CD4-positive, alpha-beta T cell treated with Interleukin-17A for 1 hour (primary cell): ENCODE data around the gene GTF3C1.
A peak's percentile ranks its signal among the peaks of the same experiment; 100 is the strongest.
"Not testable (repeated sequence)": the region's sequence is repeated elsewhere in the genome, so short reads cannot be mapped to it uniquely, and the experiment has no call there.

Experiments used
- DNase-seq: peaks from one replicate; pipeline ENCODE4 v3.0.0-alpha.2; 2020

The GTF3C1 gene

DNA sequence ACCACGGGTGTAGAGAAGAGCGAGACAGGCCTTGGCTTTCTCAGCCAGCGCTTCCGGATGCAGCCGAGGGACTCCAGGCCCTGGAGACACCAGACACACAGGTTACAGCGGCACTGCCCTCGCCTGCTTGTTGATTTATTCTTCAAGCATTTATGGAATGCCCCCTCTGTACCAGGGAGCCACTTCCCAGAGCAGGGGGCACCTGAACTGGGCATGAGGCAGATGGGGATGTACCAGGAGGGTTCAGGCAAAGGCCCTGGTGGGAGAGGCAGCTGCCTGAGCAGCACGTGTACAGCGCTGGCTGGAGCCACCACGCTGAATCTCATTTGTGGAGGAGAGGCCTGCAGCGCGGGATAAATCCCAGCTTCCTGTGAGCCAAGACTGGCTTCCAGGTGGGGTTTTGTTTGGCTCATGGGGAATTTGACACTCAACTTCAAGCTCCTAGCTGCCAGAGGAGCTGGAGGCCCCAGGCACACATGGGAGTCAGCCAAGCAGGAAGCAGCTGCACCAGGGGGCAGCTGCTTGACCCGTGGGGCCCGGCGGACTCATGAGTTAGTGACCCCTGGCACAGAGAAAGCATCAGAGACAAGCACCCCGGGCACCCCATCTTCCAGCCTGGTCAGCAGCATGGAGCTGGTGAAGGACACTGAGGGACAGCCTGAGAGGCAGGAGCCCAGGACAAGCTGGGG lies 88.1 kb downstream of the GTF3C1 start:
- DNase-seq, result no peak

- no peak for DNase-seq
These were observed 88.8 kb downstream of the GTF3C1 start for GRCh38 chr16:27460663-27461482.

GRCh38 chr16:27460213-27460612 lies 89.5 kb downstream of the GTF3C1 start:
- no peak for DNase-seq

- DNase-seq, result no peak
These were observed 90.6 kb downstream of the GTF3C1 start for GRCh38 chr16:27458987-27459688.

- no peak for DNase-seq
These were observed 91.5 kb downstream of the GTF3C1 start for GRCh38 chr16:27458258-27458657.

DNA sequence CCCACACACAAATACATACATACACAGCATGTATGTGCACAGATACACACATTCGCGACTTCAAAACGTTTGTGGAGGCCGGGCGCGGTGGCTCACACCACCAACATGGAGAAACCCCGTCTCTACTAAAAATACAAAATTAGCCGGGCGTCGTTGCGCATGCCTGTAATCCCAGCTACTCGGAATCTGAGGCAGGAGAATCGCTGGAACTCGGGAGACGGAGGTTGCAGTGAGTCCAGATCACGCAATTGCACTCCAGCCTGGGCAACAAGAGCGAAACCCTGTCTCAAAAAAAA lies 92.2 kb downstream of the GTF3C1 start:
- not testable (repeated sequence) for DNase-seq

DNA sequence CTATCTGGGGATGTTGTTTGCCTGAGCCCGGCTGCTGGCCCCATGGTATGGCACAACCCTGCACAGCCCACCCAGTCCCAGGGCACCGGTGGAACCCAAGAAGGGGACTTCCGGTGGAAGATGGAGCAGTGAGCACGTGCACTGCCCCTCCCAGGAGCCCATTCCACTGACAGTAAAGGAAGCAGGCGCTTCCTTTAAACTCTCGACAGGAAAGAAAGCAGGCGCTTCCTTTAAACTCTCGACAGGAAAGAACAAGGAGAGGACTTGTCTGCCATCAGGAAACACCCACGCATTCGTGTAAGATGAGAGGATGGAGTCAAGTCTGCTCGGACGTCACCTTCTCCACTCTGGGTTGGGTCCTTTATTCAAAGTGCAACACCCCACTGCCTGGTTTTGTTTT lies 94.0 kb downstream of the GTF3C1 start:
- peak; percentile 27 for DNase-seq

DNA sequence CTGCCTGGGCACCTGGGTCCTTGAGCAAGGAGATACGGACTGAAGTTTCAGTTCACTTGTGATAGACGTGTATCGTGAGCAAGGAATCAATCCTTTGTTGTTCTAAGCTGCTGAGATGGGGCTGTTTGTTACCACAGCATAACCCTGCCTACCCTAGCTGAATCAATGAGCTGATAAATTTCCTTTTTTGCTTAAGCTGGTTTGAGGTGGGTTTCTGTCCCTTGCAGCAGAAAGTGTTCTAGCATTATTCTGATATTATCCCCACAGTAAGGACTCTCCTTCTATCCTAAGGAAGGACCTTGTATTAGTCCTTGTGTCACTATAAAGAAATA lies 96.3 kb downstream of the GTF3C1 start:
- no peak for DNase-seq

DNA sequence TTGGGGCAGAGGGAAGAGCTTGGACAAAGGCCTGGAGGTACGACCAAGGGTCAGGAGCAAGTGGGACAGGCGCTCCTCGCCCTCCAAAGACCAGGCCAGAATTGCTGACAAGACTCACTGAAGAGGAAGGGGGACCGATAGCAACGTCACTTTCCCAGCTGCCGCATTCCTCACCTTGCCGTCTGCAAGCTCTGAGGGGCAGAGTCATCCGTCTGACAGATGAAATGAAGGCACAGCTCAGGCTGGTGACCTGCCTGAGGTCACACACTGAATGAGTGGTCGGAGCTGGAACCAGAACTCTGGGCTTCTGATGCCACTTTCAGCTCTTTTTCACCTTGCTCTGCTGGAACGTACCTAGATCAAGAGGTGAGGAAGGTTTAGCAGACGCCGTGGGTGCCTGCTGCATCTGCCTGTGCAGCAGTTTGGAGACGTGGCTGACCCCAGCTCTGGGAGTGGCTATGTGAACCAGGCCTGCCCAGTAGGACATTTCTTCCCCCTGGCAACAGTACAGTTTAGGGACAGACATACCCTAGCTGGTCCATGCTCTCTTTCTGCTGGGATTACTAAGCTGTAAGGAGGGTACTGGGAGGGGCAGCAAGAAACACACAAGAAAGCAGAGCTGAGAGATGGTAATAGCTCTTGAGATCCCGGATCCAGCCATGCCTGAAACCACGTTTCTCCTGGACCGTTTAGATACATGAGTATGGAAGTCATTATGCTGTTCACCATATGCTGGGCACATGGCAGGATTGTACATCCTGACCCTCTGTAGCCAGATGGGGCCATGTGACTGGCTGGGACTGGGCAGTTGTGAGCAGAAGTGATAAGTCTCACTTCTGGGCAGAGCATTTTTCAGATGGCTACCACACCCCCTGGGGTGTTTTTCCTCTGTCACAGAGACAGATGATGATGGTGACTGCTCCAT lies 96.9 kb downstream of the GTF3C1 start:
- DNase-seq, result no peak

GRCh38 chr16:27450196-27450549 lies 99.5 kb downstream of the GTF3C1 start:
- no peak for DNase-seq

DNA sequence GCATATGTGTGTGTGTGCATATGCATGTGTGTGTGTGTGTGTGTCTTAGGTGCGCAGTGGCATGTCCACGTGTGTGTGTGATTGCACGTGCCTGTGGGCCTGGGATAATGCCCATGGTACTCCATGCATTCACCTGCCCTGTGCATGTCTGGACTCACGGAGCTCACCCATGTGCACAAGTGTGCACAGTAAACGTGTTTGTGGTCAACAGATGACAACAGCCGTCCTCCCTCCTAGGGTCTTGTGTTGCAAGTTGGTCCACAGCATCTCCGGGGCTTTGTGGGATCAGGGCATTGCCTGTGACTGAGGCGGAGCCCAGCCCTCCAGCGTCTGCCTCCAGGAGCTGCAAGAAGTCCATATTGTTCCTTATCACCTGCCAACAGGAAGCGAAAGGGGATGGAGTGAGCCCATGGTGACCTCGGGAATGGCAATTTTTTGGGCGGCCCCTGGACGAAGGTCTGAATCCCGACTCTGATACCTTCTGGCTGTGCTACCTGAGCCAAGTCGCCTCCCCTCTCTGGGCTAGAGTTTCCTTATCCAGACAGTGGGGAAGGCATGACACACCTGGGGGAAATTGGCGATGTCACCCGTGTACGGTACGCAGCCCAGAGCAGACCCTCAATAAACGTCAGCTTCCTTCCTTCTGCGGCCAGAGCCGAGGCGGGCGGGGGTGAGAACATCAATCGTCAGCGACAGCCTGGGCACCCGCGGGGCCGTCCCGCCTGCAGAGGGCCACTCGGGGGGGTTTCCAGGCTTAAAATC lies 100.1 kb downstream of the GTF3C1 start:
- DNase-seq, result peak; percentile 90

DNA sequence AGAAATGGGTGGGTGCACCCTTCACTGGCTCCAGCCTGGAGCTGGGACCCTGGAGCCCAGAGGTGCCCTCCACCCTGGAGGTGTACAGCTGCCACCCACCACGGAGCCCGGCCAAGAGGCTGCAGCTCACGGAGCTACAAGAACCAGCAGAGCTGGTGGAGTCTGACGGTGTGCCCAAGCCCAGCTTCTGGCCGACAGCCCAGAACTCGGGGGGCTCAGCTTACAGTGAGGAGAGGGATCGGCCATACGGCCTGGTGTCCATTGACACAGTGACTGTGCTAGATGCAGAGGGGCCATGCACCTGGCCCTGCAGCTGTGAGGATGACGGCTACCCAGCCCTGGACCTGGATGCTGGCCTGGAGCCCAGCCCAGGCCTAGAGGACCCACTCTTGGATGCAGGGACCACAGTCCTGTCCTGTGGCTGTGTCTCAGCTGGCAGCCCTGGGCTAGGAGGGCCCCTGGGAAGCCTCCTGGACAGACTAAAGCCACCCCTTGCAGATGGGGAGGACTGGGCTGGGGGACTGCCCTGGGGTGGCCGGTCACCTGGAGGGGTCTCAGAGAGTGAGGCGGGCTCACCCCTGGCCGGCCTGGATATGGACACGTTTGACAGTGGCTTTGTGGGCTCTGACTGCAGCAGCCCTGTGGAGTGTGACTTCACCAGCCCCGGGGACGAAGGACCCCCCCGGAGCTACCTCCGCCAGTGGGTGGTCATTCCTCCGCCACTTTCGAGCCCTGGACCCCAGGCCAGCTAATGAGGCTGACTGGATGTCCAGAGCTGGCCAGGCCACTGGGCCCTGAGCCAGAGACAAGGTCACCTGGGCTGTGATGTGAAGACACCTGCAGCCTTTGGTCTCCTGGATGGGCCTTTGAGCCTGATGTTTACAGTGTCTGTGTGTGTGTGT lies 100.9 kb downstream of the GTF3C1 start:
- no peak for DNase-seq

DNA sequence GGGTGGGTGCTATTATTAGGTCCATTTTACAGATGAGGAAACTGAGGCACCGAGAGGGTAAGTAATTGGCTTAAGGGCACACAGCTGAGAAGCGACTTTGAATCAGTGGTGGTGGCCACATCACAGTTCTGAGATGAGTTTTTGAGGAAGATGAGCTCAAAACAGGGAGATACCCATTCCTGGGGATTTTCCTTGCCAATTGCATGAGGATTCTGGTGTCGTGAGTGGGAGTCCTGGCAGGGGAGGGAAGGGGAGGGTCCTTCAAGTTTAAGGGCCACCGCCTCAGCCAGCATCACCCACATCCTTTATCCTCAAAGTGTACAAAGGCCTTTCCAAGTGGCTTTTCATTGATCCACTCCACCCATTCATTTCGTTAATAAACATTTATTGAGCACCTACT lies 102.4 kb downstream of the GTF3C1 start:
- no peak for DNase-seq

DNA sequence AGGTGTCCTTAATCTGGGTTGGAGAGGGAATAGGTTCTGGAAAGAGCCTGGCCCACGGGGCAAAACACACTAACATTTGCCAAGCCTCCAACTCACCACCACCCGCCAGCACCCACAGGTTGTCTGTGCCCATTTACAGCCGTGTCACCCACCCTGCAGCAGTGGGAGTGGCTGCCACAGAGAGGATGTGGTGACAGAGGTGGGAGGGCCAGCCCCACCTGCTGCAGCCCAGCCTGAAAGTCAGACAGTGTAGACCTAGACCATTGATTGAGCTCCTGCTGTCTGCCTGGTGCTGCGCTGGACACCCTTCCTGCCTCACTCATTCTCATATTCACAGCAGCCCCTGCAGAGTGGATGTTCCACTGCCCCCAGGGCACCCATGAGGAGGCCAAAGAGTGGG lies 103.0 kb downstream of the GTF3C1 start:
- peak; percentile 89 for DNase-seq

DNA sequence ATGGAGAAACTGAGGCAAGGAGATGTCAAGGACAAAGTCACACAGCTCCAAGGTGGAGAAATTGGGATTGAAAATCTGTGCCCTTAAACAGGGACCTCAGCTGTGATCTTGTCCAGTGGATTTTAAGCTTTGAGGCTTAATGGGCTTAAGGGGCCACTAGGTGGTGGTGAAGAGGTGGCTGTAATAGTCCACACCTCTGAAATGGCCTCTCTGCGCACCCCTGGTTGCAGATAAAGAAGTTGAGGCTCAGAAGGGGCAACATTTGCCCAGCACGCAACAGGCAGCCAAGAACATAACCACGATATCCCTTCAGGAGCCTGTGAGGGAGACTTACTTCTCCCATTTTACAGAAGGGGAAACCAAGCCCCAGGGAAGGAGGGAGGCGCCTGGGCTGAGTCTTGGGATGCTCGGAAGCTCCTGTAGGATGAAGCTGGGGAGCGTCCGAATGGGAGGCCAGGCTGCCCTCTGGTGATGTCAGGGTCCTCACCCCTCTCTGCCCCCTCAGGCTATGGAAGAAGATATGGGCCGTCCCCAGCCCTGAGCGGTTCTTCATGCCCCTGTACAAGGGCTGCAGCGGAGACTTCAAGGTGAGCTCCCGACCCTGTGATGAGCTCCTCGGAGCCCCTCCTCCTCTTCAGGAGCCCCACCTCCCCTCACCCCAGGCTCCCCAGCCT lies 104.1 kb downstream of the GTF3C1 start:
- DNase-seq, result no peak

- no peak for DNase-seq
These were observed 105.2 kb downstream of the GTF3C1 start for GRCh38 chr16:27444470-27444869.

GRCh38 chr16:27444015-27444414 lies 105.7 kb downstream of the GTF3C1 start:
- DNase-seq, result no peak

DNA sequence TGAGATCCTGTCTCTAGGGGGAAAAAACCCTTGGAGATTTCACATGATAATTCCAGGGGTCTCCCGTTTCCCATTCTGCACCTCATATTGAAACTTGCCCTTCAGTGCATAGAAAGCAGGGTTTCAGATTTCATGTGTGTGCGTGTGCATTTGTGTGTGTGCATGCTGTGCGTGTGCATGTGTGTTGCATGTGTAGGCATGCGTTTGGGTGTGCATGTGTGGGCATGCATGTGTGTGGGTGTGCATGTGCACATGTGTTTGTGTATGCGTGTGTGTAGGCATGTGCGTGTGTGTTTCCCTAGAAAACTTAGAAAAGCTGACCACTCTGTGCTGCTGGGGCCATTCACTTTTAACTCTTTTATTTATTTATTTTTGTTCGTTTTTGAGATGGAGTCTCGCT lies 107.7 kb downstream of the GTF3C1 start:
- no peak for DNase-seq

DNA sequence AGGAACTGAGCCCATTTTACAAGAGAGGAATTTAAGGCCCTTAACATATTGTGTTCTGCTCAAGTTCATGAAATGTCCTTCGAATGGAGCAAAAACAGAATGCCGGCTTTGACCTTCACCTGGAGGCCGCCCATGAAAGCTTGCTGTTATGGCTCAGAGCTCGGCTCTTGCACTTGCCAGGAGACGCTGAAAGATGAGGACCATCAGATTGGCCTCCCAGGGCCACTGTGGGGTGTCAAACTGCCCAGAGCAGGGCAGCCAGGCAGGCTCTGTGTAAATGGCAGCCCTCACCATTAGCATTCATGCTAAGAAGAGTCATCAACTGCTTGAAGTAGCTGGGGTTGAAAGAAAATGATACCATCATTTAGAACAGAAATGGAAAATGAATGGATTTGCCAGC lies 108.4 kb downstream of the GTF3C1 start:
- no peak for DNase-seq

DNA sequence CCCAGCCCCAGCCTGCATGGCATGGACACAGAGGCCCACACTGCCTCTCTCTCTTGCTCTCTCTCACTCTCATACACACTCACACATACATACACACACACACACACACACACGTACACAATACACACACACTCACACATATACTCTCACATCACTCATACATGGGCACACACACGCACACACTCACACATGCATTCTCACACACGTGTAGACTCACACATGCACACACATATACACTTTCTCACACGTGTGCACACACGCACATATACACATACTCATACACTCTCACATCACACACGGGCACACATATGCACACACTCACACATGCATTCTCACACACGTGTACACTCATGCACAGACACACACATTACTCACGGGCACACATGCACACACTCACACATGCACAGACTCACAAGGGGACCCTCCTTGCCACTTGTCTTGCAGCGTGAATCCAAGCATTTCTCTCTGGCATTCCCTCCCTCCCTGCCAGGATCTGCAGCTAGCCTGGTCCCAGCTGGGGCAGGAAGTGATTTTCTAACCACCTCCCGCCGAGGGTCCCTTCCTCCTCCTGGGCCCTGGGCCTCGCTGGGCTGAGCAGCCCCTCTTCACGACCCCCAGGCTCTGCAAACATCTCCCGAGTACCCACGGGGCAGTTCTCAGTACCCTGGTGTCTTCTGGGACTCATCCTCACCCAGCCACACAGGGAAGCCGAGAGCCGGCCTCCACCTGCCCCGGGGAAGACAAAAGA lies 110.3 kb downstream of the GTF3C1 start:
- DNase-seq, result no peak
